Naive B cell (primary cell): Measurements from ENCODE around the gene ZNF675. TPM values are rescaled to one million over a fixed set of nuclear protein-coding genes. Genes with fewer than 3 reads are reported as not detected.
"Not testable (repeated sequence)": the region's sequence is repeated elsewhere in the genome, so short reads cannot be mapped to it uniquely, and the experiment has no call there.

Experiments used
- ATAC-seq, 2 donors: fragments of 150-1000 bp; cut with Tn5 transposase; 2 replicates each; pipeline ENCODE4 v1.10.0; 2021; ENCODE audit warnings: low read depth in 2 of 2, mild to moderate bottlenecking in 2 of 2, moderate library complexity in 2 of 2
- DNase-seq: peaks from one replicate; pipeline ENCODE4 v3.0.0; 2022
- H3K27ac Mint-ChIP-seq, 6 donors: one replicate each; pipeline ENCODE4 v1.8.0; 2020 to 2022; ENCODE audit warnings: mild to moderate bottlenecking in 6 of 6, mixed read lengths in 6 of 6, moderate library complexity in 5 of 6, inconsistent platforms in 2 of 6
- H3K27me3 Mint-ChIP-seq, 3 donors: one replicate each; pipeline ENCODE4 v1.8.0; 2021 to 2022; ENCODE audit warnings: mixed read lengths in 3 of 3, mild to moderate bottlenecking in 1 of 3
- H3K36me3 Mint-ChIP-seq, 2 donors: one replicate each; pipeline ENCODE4 v1.8.0; 2020 to 2022; ENCODE audit warnings: mixed read lengths in 2 of 2, inconsistent platforms in 1 of 2, mild to moderate bottlenecking in 1 of 2
- H3K4me1 Mint-ChIP-seq, 3 donors: one replicate each; pipeline ENCODE4 v1.8.0; 2020 to 2022; ENCODE audit warnings: mixed read lengths in 3 of 3, inconsistent platforms in 1 of 3, mild to moderate bottlenecking in 1 of 3, moderate library complexity in 1 of 3
- H3K4me3 Mint-ChIP-seq, 8 donors: one replicate each; pipeline ENCODE4 v1.8.0; 2020 to 2022; ENCODE audit warnings: mild to moderate bottlenecking in 8 of 8, mixed read lengths in 8 of 8, moderate library complexity in 8 of 8, inconsistent platforms in 2 of 8
- H3K9me3 Mint-ChIP-seq, 7 donors: one replicate each; pipeline ENCODE4 v1.8.0; 2020 to 2022; ENCODE audit warnings: mixed read lengths in 7 of 7, mild to moderate bottlenecking in 5 of 7, inconsistent platforms in 2 of 7, moderate library complexity in 1 of 7
- polyA plus RNA-seq, 6 donors: library from polyadenylated mRNA; unstranded; fragments of 300-500 nt; fragmentation: Illumina TruSeq; gene quantifications; one replicate each; pipeline ENCODE4 v1.2.3, GENCODE V29; 2021; ENCODE audit warnings: low read depth in 6 of 6

Gene ZNF675
- polyA plus RNA-seq: 10 to 100 TPM; 23.7 to 50.7 (median 34.7) TPM

DNA sequence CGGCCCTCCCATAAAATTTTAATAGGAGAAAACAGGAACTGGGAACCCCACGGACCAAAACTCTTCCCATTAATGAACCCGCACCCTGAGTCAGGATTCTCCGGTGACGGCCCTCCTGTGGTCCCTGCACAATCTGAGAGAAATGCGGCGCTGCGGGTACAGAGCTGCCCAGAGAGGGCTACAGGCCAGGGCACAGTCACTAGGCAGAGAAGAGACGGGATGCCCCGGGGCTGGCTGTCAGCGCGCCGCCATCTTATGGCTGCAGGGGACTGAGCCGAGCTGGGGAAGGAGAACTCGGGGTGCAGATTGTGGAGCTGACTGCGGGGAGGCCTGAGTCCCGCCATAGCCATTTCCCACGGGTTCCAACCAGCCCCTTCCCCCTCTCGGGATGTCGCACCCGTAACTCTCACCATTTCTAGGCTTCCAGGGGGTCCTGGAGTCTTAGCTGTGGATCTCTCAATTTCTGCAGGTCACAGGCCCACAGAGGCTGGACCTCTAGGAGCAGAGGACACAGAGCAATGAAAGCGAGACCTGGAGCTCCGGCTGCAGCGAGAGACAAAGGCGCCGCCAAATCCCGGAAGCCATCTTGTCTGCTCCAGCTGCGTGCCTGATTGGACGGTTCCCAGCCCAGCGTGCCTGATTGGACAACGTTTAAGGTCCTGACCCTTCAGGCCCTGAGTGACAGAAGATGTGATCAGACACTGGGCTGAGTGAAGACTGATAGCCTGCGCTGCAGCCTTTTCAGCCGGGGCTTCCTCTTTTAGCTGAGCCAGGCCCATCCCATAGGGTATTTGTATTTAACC, at the start of gene ZNF675:
Gene ZNF675, minus strand, starts transcription at position 592 of the 803 bp plus-strand sequence. Its CDS starts 179 bp downstream, at position 413.
- no peaks in the 10 kb centered on the region for H3K9me3 Mint-ChIP-seq
- no peaks in the 10 kb centered on the region for H3K36me3 Mint-ChIP-seq
- H3K4me1 Mint-ChIP-seq: peaks cover 24 to 48% (median 36%) of the 10 kb centered on the region in 3 donors

DNA sequence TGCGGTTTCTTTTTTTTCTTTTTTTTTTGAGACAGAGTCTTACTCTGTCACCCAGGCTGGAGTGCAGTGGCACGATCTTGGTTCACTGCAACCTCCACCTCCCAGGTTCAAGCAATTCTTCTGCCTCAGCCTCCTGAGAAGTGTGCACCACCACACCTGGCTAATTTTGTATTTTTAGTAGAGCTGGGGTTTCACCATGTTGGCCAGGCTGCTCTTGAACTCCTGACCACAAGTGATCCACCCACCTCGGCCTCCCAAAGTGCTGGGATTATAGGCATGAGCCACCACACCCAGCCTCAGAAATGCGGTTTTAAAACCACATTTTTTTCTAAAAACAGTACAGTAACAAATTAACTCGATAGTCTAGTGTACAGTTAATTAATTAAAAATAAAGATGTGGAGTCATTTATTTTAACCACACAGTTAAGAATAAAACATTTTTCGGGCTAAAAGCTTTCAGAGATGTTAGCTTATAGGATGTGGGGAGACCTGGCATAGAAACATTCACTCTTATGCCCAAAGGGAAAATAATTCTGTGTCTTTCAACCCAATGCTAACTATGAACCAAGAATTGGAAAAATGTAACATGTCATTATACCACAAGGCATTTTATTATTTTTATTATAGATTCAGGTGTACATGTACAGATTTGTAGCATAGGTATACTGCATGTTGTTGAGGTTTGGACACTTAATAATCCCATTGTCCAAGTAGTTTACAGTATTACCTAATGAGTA, 43.9 kb upstream of the ZNF675 start:
- peaks cover 0 to 31% (median 25%) of the 10 kb centered on the region in 7 donors for H3K9me3 Mint-ChIP-seq
- not testable (repeated sequence) for DNase-seq, H3K27ac Mint-ChIP-seq, H3K27me3 Mint-ChIP-seq, H3K4me1 Mint-ChIP-seq, ATAC-seq, H3K36me3 Mint-ChIP-seq, H3K4me3 Mint-ChIP-seq

More for the DNA sequence above, at the start of gene ZNF675:
- peak within 1 kb of the TSS; percentile 98 to 99 (median 99) for H3K27ac Mint-ChIP-seq
- H3K27me3 Mint-ChIP-seq: no peaks in the 10 kb centered on the region
- H3K4me3 Mint-ChIP-seq: peak within 1 kb of the TSS; percentile 98 to 100 (median 99)
- DNase-seq: peak; percentile 88
- peak; percentile 92 to 94 for ATAC-seq

DNA sequence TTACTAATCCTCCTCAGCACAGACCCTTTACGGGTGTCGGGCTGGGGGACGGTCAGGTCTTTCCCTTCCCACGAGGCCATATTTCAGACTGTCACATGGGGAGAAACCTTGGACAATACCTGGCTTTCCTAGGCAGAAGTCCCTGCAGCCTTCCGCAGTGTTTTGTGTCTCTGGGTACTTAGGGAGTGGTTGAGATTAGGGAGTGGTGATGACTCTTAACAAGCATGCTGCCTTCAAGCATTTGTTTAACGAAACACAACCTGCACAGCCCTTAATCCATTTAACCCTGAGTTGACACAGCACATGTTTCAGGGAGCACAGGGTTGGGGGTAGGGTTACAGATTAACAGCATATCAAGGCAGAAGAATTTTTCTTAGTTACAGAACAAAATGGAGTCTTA, 37.1 kb upstream of the ZNF675 start:
- ATAC-seq, H3K9me3 Mint-ChIP-seq, DNase-seq, H3K36me3 Mint-ChIP-seq: not testable (repeated sequence)
- H3K4me3 Mint-ChIP-seq: peak overlapping the region in 6 of 8 donors; percentile 32 to 52 (median 41)
- peaks cover 4 to 16% (median 6%) of the 10 kb centered on the region in 3 donors for H3K4me1 Mint-ChIP-seq
- peaks cover 6 to 14% (median 7%) of the 10 kb centered on the region in 3 donors for H3K27me3 Mint-ChIP-seq
- H3K27ac Mint-ChIP-seq: peak overlapping the region in 2 of 6 donors; percentile 10 to 71

DNA sequence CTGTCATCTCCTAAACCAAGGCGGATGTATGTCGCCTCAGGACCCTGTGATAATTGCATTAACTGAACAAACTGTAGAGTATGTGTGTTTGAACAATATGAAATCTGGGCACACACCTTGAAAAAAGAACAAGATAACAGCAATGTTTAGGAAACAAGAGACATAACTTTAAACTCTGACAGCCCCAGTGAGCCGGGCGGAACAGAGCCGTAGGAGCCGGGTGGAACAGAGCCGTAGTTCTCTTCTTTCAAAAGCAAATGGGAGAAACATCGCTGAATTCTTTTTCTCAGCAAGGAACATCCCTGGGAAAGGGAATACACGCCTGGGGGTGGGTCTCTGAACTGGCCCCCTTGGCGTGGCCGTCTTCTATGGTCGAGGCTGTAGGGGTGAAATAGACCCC, 31.8 kb upstream of the ZNF675 start:
- peaks cover 4 to 14% (median 12%) of the 10 kb centered on the region in 3 donors for H3K4me1 Mint-ChIP-seq
- DNase-seq: no peak
- H3K27ac Mint-ChIP-seq: no peak overlapping the region
- peaks cover 10 to 15% (median 12%) of the 10 kb centered on the region in 3 donors for H3K27me3 Mint-ChIP-seq
- no peak for ATAC-seq
- H3K36me3 Mint-ChIP-seq: peaks cover 0 to 6% of the 10 kb centered on the region in 2 donors
- H3K4me3 Mint-ChIP-seq: peak overlapping the region in 2 of 8 donors; percentile 13 to 27
- H3K9me3 Mint-ChIP-seq: peaks cover 0 to 4% (median 0%) of the 10 kb centered on the region in 7 donors

DNA sequence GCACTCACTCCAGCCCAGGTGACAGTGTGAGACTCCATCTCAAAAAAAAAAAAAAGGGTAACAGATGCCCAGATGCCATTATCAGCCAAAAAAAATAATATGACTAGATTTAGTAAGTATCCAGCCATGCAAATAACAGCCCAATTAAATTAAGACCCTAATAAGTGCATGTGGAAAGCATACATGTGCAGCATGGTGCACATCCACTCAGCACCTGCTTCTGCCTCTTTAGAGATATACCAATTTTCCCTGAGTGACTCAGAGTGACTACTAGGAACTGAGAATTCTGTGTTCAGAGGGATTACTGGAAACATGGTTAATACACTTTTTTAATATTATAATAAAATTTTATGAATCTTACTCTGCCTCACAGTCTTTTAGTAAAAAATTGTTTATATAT, 29.8 kb upstream of the ZNF675 start:
- Mint-ChIP-seq H3K4me1 (peaks cover 0 to 12% (median 9%) of the 10 kb centered on the region in 3 donors), H3K27me3 (peaks cover 10 to 15% (median 12%) of the 10 kb centered on the region in 3 donors), H3K27ac (no peak overlapping the region), H3K36me3 (peaks cover 0 to 6% of the 10 kb centered on the region in 2 donors), H3K4me3 (no peak overlapping the region), H3K9me3 (peaks cover 0 to 4% (median 1%) of the 10 kb centered on the region in 7 donors)
- DNase-seq (no peak), ATAC-seq (no peak)

DNA sequence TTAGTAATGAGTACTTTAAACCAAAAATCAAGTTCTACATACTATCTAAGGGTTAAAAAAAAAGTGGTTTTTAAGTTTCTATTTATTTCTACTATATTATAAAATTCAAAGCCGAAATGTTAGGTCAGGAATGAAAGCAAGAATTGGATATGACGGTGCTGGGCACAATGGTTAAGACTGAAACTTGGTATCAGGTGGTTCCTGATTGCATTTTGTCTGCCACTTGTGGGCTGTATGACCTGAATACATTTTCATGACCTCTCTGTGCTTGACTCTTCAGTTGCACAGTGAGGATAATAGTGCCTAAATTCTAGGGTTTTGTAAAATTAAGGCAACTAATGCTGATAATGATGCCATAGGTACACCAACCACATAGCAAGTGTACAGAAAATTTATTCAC, 22.3 kb upstream of the ZNF675 start:
- Mint-ChIP-seq H3K4me3 (no peak overlapping the region), H3K9me3 (peaks cover 0 to 15% (median 4%) of the 10 kb centered on the region in 7 donors), H3K27ac (no peak overlapping the region), H3K27me3 (peaks cover 0 to 4% (median 0%) of the 10 kb centered on the region in 3 donors), H3K36me3 (peaks cover 0 to 6% of the 10 kb centered on the region in 2 donors), H3K4me1 (no peaks in the 10 kb centered on the region)
- DNase-seq: no peak
- no peak for ATAC-seq

DNA sequence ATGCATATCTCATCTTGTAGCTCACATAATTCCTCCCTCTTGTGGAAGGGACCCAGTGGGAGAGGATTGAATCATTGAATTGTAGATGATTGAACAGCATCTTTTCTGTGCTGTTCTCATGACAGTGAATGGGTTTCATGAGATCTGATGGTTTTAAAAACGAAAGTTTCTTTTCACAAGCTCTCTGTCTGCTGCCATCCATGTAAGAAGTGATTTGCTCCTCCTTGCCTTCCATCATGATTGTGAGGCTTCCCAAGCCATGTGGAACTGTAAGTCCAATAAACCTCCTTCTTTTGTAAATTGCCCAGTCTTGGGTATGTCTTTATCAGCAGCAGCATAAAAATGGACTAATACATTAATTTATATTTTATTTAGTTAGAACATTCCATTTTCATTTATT, 19.6 kb upstream of the ZNF675 start:
- Mint-ChIP-seq H3K9me3 (peaks cover 0 to 19% (median 3%) of the 10 kb centered on the region in 7 donors), H3K27ac (no peak overlapping the region), H3K36me3 (peaks cover 0 to 6% of the 10 kb centered on the region in 2 donors), H3K27me3 (peaks cover 0 to 8% (median 5%) of the 10 kb centered on the region in 3 donors), H3K4me1 (no peaks in the 10 kb centered on the region), H3K4me3 (no peak overlapping the region)
- DNase-seq (no peak), ATAC-seq (no peak)

DNA sequence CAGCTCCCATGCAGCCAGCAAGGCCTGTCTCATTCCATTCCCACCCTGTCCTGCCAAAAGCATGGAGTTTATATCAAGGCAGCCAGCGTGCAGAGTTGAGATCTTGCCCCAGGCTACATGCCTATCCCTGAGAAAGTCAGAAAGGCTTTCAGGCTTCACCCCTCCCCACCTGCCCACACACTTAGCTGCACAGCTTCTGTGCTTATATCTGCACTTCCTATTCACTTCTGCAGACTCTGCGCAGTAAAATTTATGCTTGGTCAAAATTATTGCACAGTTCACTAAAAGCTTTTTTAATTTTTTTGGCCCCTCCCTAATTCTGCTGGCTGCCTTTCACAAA, 12.5 kb upstream of the ZNF675 start:
- no peak overlapping the region for H3K27ac Mint-ChIP-seq
- H3K9me3 Mint-ChIP-seq: peaks cover 0 to 10% (median 4%) of the 10 kb centered on the region in 7 donors
- DNase-seq (no peak), ATAC-seq (no peak)
- H3K36me3 Mint-ChIP-seq: no peaks in the 10 kb centered on the region
- peaks cover 0 to 2% (median 0%) of the 10 kb centered on the region in 3 donors for H3K4me1 Mint-ChIP-seq
- no peak overlapping the region for H3K4me3 Mint-ChIP-seq
- peaks cover 0 to 8% (median 3%) of the 10 kb centered on the region in 3 donors for H3K27me3 Mint-ChIP-seq

DNA sequence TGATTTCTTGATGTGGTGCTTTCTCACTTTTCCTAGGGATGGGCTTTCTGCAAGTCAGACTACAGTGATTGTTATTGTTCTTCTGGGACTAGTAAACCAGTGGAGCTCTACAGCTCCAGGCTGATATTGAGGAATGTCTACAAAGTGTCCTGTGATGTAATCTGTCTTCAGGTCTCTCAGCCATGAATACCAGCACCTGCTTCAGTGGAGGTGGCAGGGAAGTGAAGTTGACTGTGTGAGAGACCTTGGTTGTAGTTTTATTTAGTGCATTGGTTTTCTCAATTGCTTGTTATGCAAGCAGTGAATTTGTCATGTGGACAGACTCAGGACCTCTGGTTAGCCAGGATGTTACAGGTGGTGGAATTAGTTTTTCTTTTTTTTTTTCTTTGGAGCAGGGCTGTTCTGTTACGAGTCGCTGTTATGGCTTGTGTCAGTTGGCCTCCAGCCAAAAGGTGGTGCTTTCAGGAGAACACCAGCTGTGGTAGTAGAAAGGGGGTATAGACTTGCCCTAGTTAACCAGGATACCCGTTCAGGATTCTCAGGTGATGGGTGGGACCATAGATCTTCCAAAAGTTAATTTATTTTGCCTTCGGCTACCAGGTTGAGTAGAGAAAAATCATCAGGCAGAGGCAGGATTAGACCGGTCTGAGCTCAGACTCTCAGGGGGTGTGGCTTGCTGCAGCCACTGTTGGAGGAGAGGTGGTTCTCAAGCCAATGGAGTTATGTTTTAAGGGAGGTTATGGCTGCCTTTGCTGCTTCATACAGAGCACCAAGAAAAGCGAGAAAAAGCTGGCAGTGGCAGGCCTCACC, 11.9 kb upstream of the ZNF675 start:
- no peak for DNase-seq
- ATAC-seq: no peak
- no peak overlapping the region for H3K27ac Mint-ChIP-seq
- H3K9me3 Mint-ChIP-seq: peaks cover 0 to 10% (median 4%) of the 10 kb centered on the region in 7 donors
- H3K4me1 Mint-ChIP-seq: peaks cover 0 to 2% (median 0%) of the 10 kb centered on the region in 3 donors
- H3K4me3 Mint-ChIP-seq: no peak overlapping the region
- peaks cover 0 to 8% (median 0%) of the 10 kb centered on the region in 3 donors for H3K27me3 Mint-ChIP-seq
- H3K36me3 Mint-ChIP-seq: no peaks in the 10 kb centered on the region

DNA sequence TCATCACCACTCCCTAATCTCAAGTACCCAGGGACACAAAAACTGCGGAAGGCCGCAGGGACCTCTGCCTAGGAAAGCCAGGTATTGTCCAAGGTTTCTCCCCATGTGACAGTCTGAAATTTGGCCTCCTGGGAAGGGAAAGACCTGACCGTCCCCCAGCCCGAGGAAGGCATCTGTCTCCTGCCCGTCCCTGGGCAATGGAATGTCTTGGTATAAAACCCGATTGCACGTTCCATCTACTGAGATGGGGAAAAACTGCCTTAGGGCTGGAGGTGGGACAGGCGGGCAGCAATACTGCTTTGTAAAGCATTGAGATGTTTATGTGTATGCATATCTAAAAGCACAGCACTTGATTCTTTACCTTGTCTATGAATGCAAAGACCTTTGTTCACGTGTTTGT, 5.9 kb upstream of the ZNF675 start:
- not testable (repeated sequence) for H3K4me3 Mint-ChIP-seq, H3K9me3 Mint-ChIP-seq, H3K4me1 Mint-ChIP-seq, H3K27ac Mint-ChIP-seq, H3K27me3 Mint-ChIP-seq, ATAC-seq, DNase-seq, H3K36me3 Mint-ChIP-seq

DNA sequence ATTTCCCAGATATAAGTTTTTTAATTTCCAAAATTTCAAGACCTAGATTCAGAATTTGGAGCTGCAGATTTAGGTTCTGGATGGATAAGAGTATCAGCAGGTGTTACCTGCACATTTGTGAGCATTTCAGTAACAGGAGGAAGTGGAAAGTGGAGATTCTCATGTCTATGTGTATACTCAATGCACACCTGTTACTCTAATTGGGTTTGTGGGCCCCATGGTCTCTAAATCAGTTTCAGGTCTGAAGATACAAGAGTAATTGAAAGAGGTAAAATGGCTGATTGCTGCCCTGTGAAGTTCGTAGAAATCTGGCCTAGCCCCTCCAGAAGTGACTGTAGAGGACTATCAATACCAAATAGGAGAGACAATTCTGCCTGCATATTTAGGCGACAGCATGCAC, 13.9 kb downstream of the ZNF675 start:
- Mint-ChIP-seq H3K4me3 (no peak overlapping the region), H3K36me3 (peaks cover 15 to 37% of the 10 kb centered on the region in 2 donors), H3K9me3 (peaks cover 3 to 49% (median 12%) of the 10 kb centered on the region in 7 donors), H3K27ac (no peak overlapping the region), H3K27me3 (no peaks in the 10 kb centered on the region), H3K4me1 (peaks cover 29 to 65% (median 38%) of the 10 kb centered on the region in 3 donors)
- no peak for ATAC-seq
- no peak for DNase-seq

DNA sequence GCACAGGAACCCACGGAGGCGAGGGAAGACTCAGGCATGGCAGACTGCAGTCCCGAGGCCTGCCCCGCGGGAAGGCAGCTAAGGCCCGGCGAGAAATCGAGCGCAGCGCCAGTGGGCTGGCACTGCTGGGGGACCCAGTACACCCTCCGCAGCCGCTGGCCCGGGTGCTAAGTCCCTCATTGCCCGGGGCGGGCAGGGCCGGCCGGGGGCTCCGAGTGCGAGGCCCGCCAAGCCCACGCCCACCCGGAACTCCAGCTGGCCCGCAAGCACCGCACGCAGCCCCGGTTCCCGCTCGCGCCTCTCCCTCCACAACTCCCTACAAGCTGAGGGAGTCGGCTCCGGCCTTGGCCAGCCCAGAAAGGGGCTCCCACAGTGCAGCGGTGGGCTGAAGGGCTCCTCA, 18.4 kb downstream of the ZNF675 start:
- not testable (repeated sequence) for H3K4me3 Mint-ChIP-seq, H3K27ac Mint-ChIP-seq, ATAC-seq, DNase-seq, H3K27me3 Mint-ChIP-seq
- Mint-ChIP-seq H3K4me1 (peaks cover 12 to 31% (median 19%) of the 10 kb centered on the region in 3 donors), H3K9me3 (peaks cover 3 to 45% (median 10%) of the 10 kb centered on the region in 7 donors), H3K36me3 (peaks cover 30 to 47% of the 10 kb centered on the region in 2 donors)
